ENCODE data around the gene PSMF1.
"Not testable (repeated sequence)": the region's sequence is repeated elsewhere in the genome, so short reads cannot be mapped to it uniquely, and the experiment has no call there.

PSMF1 gene

GRCh38 chr20:1122388-1123315, 4.2 kb downstream of the PSMF1 start:
- no peak for DNase-seq

- no peak for DNase-seq
Observed at GRCh38 chr20:1123666-1124065, 5.3 kb downstream of the PSMF1 start.

GRCh38 chr20:1124421-1124820, 6.0 kb downstream of the PSMF1 start:
- no peak for DNase-seq

- no peak for DNase-seq
Observed at GRCh38 chr20:1125277-1125676, 6.9 kb downstream of the PSMF1 start.

- no peak for DNase-seq
Observed at GRCh38 chr20:1127840-1128239, 9.4 kb downstream of the PSMF1 start.

GRCh38 chr20:1130058-1130694, 11.8 kb downstream of the PSMF1 start:
- no peak for DNase-seq

- no peak for DNase-seq
Observed at GRCh38 chr20:1130847-1131246, 12.4 kb downstream of the PSMF1 start.

GRCh38 chr20:1131354-1131753, 13.0 kb downstream of the PSMF1 start:
- DNase-seq = no peak

GRCh38 chr20:1134355-1134754, 16.0 kb downstream of the PSMF1 start:
- no peak for DNase-seq

- no peak for DNase-seq
Observed at GRCh38 chr20:1134836-1135235, 16.4 kb downstream of the PSMF1 start.

- no peak for DNase-seq
Observed at GRCh38 chr20:1137236-1137635, 18.8 kb downstream of the PSMF1 start.

GRCh38 chr20:1144401-1145172, 26.2 kb downstream of the PSMF1 start:
- DNase-seq = no peak

- no peak for DNase-seq
Observed at GRCh38 chr20:1146957-1147356, 28.6 kb downstream of the PSMF1 start.

GRCh38 chr20:1149812-1150211, 31.4 kb downstream of the PSMF1 start:
- not testable (repeated sequence) for DNase-seq

GRCh38 chr20:1150218-1150617, 31.8 kb downstream of the PSMF1 start:
- no peak for DNase-seq

GRCh38 chr20:1150968-1151367, 32.6 kb downstream of the PSMF1 start:
- no peak for DNase-seq

GRCh38 chr20:1154226-1154625, 35.8 kb downstream of the PSMF1 start:
- no peak for DNase-seq

- DNase-seq = no peak
Observed at GRCh38 chr20:1154691-1155090, 36.3 kb downstream of the PSMF1 start.

GRCh38 chr20:1155342-1155741, 36.9 kb downstream of the PSMF1 start:
- no peak for DNase-seq

- DNase-seq = no peak
Observed at GRCh38 chr20:1160496-1160895, 42.1 kb downstream of the PSMF1 start.

GRCh38 chr20:1160991-1161390, 42.6 kb downstream of the PSMF1 start:
- DNase-seq = no peak

- DNase-seq = no peak
Observed at GRCh38 chr20:1163105-1163504, 44.7 kb downstream of the PSMF1 start.

- DNase-seq = no peak
Observed at GRCh38 chr20:1163653-1164052, 45.3 kb downstream of the PSMF1 start.

- no peak for DNase-seq
Observed at GRCh38 chr20:1164871-1165270, 46.5 kb downstream of the PSMF1 start.

Data from NCI-H446 treated with DMSO at 0.1 percent for 48 hours (cell line).